AG04450 (cell line): ENCODE results near the gene SLC6A5. TPM values are rescaled to one million over a fixed set of nuclear protein-coding genes. Genes with fewer than 3 reads are reported as not detected.

Source experiments
- CTCF ChIA-PET: fragments of 300-600, 350-600 bp; formaldehyde crosslinking; extraction: SDS; loops from one replicate; lab custom pipeline; 2022; ENCODE audit warnings: antibody characterized with exemption, inconsistent platforms; lab: Charles Lee
- POLR2A ChIA-PET: fragments of 350-600 bp; formaldehyde crosslinking; extraction: SDS; loops from one replicate; lab custom pipeline; 2021; ENCODE audit warnings: antibody characterized with exemption, inconsistent platforms; lab: Yijun Ruan, JAX
- DNase-seq: peaks from one replicate; pipeline ENCODE4 v3.0.0-alpha.2; 2011; ENCODE audit warnings: low read depth, low spot score
- H3K27ac ChIP-seq: one replicate; pipeline ENCODE4 v1.5.1; 2012; ENCODE audit warnings: low read depth, low read length, control low read depth
- H3K27me3 ChIP-seq: one replicate; pipeline ENCODE4 v1.6.0; 2012; ENCODE audit warnings: low read length; ENCODE audit not compliant: control insufficient read depth, insufficient read depth
- H3K4me3 ChIP-seq: 2 replicates; pipeline ENCODE4 v1.5.1; 2011; ENCODE audit warnings: mild to moderate bottlenecking, low read depth, low read length, control low read depth
- H3K9me3 ChIP-seq: 2 replicates; pipeline ENCODE4 v1.5.1; 2012; ENCODE audit warnings: low read length; ENCODE audit not compliant: control insufficient read depth, insufficient read depth
- polyA plus RNA-seq: library from polyadenylated mRNA; depleted of rRNA; stranded (reverse); fragments of >200 nt; gene quantifications from 2 replicates; pipeline ENCODE4 v1.2.3, GENCODE V29; 2011
- TF ChIP-seq, protein P1 (sequence below): IDR thresholded peaks from 2 replicates; pipeline ENCODE4 v1.5.1; 2011; ENCODE audit warnings: low read depth, low read length, control low read depth, inconsistent platforms

SLC6A5 gene
- polyA plus RNA-seq, 1 experiment = not detected

DNA sequence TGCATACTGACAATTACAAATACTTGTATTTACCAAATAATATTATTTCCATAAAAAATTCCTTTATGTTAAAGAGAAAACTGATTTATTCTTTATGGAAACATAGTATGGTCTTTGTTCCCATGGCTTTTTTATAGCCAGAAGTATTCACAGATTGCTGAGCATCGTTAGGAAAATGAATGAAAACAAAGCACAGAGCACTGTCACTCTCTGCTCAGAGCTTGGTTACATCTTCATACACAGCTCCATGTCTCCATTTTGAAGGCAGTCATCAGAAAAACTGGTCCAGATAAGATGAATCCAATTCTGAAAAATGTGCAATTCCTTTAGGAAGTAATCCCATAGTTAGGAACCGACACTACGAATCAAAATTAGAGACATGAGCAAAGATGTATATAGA, 9.0 kb upstream of the SLC6A5 start:
- DNase-seq = no peak
- CTCF ChIA-PET = no interaction called here
- TF ChIP-seq, protein P1, sequence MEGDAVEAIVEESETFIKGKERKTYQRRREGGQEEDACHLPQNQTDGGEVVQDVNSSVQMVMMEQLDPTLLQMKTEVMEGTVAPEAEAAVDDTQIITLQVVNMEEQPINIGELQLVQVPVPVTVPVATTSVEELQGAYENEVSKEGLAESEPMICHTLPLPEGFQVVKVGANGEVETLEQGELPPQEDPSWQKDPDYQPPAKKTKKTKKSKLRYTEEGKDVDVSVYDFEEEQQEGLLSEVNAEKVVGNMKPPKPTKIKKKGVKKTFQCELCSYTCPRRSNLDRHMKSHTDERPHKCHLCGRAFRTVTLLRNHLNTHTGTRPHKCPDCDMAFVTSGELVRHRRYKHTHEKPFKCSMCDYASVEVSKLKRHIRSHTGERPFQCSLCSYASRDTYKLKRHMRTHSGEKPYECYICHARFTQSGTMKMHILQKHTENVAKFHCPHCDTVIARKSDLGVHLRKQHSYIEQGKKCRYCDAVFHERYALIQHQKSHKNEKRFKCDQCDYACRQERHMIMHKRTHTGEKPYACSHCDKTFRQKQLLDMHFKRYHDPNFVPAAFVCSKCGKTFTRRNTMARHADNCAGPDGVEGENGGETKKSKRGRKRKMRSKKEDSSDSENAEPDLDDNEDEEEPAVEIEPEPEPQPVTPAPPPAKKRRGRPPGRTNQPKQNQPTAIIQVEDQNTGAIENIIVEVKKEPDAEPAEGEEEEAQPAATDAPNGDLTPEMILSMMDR = no peak
- no peak overlapping the region for H3K4me3 ChIP-seq
- H3K9me3 ChIP-seq = no peaks in the 10 kb centered on the region
- POLR2A ChIA-PET = no interaction called here
- H3K27me3 ChIP-seq = no peaks in the 10 kb centered on the region
- no peak overlapping the region for H3K27ac ChIP-seq

DNA sequence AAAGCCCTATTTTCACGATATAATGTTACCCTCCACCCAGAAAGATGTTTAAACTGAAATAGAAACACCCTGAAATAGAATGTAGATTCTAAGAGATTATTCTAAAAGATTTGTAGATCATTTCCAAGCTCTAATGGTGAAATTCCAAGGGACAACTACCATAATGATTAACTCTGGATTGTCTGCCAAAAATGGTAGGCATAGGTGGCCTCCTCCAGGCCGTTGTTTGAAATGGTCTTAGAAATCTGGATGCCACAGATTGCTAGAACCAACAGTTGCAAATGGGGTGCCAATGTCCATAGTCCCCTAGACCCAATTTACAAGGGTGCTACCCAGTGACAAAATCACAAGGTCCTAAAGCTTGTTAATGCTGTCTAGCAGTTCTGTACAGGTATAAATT, 6.7 kb upstream of the SLC6A5 start:
- no peak for DNase-seq
- ChIA-PET POLR2A (no interaction called here), CTCF (interaction anchor here (1.4 kb wide), 1 partner anchor 18 kb away, joined by 11 read pairs; no protein-coding TSS in a partner anchor)
- TF ChIP-seq, protein P1 = no peak
- H3K27ac ChIP-seq = no peak overlapping the region
- H3K4me3 ChIP-seq = no peak overlapping the region
- H3K9me3 ChIP-seq = peaks cover 5% of the 10 kb centered on the region; the same call in 1 of the 2 replicates
- peaks cover 19% of the 10 kb centered on the region for H3K27me3 ChIP-seq

DNA sequence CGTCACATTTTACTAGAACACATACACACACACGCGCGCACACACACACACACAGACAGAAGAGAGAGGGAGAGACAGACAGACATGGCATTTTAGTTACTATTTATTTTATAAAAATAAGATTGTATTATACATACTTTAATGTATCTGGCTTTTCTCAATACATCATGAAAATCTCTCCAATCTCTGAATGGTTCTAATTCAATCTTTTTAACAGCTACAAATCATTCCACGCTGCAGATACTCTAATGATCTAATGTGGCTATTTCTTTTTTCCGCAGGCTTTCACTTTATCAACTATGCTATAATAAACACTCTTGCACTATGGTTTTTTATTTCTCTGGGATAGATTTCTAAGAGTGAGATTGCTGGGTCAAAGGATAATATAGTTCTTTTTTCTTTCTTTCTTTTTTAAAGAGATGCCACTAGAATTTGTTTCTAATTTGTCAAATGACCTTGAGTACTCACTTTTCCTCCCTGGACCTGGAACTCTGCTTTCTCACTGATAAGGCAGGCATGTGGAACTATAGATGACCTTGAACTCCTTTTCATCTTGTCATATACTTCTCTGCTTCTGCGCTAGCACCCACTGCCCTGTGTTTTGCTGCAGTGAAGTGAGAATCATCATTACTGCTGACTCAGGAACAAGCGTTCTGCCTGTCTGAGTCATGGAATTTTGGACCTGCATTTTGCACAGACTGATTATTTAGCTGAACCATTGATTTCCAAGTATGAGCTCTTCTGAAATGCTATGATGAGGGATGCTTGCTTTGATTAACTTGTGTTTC, 4.9 kb upstream of the SLC6A5 start:
- TF ChIP-seq, protein P1 = no peak
- H3K27ac ChIP-seq = no peak overlapping the region
- POLR2A ChIA-PET = no interaction called here
- peaks cover 5% of the 10 kb centered on the region; the same call in 1 of the 2 replicates for H3K9me3 ChIP-seq
- CTCF ChIA-PET = interaction anchor here (1.8 kb wide), 1 partner anchor 16 kb away, joined by 7 read pairs; no protein-coding TSS in a partner anchor
- H3K4me3 ChIP-seq = no peak overlapping the region
- DNase-seq = no peak
- H3K27me3 ChIP-seq = peaks cover 35% of the 10 kb centered on the region

DNA sequence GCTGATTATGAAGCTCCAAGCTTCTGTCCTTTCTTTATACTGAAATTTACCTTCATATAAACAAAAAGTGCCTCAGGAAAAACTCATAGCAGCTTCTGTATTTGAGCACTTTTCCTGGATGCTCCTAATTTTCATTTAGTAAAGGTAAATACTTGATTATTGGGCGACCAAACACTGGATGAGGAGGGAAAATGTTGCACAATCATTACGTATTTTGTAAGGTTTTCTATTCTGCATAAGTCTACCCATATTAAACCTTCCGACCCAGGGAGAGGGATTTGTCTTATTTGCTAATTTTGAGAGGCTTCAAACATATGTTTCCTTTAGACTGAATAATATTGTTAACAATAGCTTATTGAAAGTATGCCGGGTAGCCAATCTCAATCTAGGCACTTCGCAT, 4.3 kb upstream of the SLC6A5 start:
- CTCF ChIA-PET = interaction anchor here (1.8 kb wide), 1 partner anchor 15 kb away, joined by 7 read pairs; no protein-coding TSS in a partner anchor
- POLR2A ChIA-PET = no interaction called here
- no peak overlapping the region for H3K27ac ChIP-seq
- DNase-seq = no peak
- no peak overlapping the region for H3K4me3 ChIP-seq
- TF ChIP-seq, protein P1 = no peak
- H3K9me3 ChIP-seq = peaks cover 5% of the 10 kb centered on the region; the same call in 1 of the 2 replicates
- peaks cover 41% of the 10 kb centered on the region for H3K27me3 ChIP-seq
